HCT116 (cell line): ENCODE data around the gene KRT33A. TPM values are rescaled to one million over a fixed set of nuclear protein-coding genes. Genes with fewer than 3 reads are reported as not detected.
A peak's percentile ranks its signal among the peaks of the same experiment; 100 is the strongest.

Experiments
- ATAC-seq: fragments of 200-7000 bp; cut with Tn5 transposase; 2 replicates; pipeline ENCODE4 v1.9.1; 2020; ENCODE audit warnings: mild to moderate bottlenecking, moderate library complexity
- BruUV-seq: library from RNA; stranded (reverse); fragments of 400-500 nt; replicated peaks from 2 replicates; lab custom pipeline; 2021; lab: Mats Ljungman, UMichigan
- CTCF ChIA-PET: fragments of 300-600 bp; sonication (Branson Sonifier 250); formaldehyde crosslinking; loops from one replicate; lab custom pipeline; 2021; ENCODE audit warnings: antibody characterized with exemption; lab: Charles Lee
- POLR2A ChIA-PET: fragments of 300-600, 350-600 bp; sonication (Branson Sonifier 250); formaldehyde crosslinking; loops from one replicate; lab custom pipeline; 2021; ENCODE audit warnings: antibody characterized with exemption; lab: Charles Lee
- RAD21 ChIA-PET, 2 experiments: fragments of 300-600 bp; sonication (Branson Sonifier 250); formaldehyde crosslinking; loops; one replicate each; lab custom pipeline; 2023; ENCODE audit warnings: low total read pairs in 2 of 2; ENCODE audit not compliant: uncharacterized antibody in 2 of 2, unreplicated experiment in 2 of 2, low non-redundant PET in 1 of 2; lab: Charles Lee
- DNase-seq: peaks from one replicate; pipeline ENCODE4 v3.0.0-alpha.2; 2010; ENCODE audit warnings: low read depth, low spot score
- H2AFZ ChIP-seq: fragments of 200-600 bp; shearing (Covaris generic), sonication (generic); 2 replicates; pipeline ENCODE4 v1.6.1; 2017; ENCODE audit warnings: low read depth, mixed run types, mixed read lengths, antibody characterized with exemption, low read length; ENCODE audit not compliant: poor library complexity, severe bottlenecking
- H3K27ac ChIP-seq: 2 replicates; pipeline ENCODE4 v1.5.1; 2012; ENCODE audit warnings: low read depth, low read length
- H3K27me3 ChIP-seq: fragments of 200-600 bp; sonication (generic); 2 replicates; pipeline ENCODE4 v1.6.1; 2016; ENCODE audit warnings: mixed run types, low read length, mixed read lengths; ENCODE audit not compliant: insufficient read depth
- H3K36me3 ChIP-seq, 2 experiments: fragments of 200-500 bp in 1 of 2; fragments of 200-600 bp in 1 of 2; sonication (Bioruptor generic) in 1 of 2; sonication (generic) in 1 of 2; 2 replicates each; pipeline versions ENCODE4 v1.5.1 to v1.6.1; 2014 to 2016; ENCODE audit warnings: low read length in 2 of 2, inconsistent platforms in 1 of 2, mixed read lengths in 1 of 2, mixed run types in 1 of 2; ENCODE audit not compliant: insufficient read depth in 2 of 2, control insufficient read depth in 1 of 2
- H3K4me1 ChIP-seq, 2 experiments: fragments of 200-600 bp in 1 of 2; sonication (generic) in 1 of 2; 2 replicates each; pipeline versions ENCODE4 v1.5.1 to v1.6.1; 2012 to 2017; ENCODE audit warnings: low read length in 2 of 2, inconsistent platforms in 1 of 2, mild to moderate bottlenecking in 1 of 2, mixed read lengths in 1 of 2, mixed run types in 1 of 2, moderate library complexity in 1 of 2; ENCODE audit not compliant: insufficient read depth in 2 of 2, control insufficient read depth in 1 of 2
- H3K4me2 ChIP-seq: fragments of 200-600 bp; sonication (generic); 2 replicates; pipeline ENCODE4 v1.6.1; 2017; ENCODE audit warnings: mixed run types, low read length, mixed read lengths
- H3K4me3 ChIP-seq, 2 experiments: fragments of 200-600 bp in 1 of 2; sonication (generic) in 1 of 2; replicated peaks in 1 of 2; 2 replicates each; pipeline ENCODE4 v1.5.1; 2011 to 2016; ENCODE audit warnings: low read length in 2 of 2, control low read depth in 1 of 2, low read depth in 1 of 2, mild to moderate bottlenecking in 1 of 2, mixed read lengths in 1 of 2, mixed run types in 1 of 2
- H3K79me2 ChIP-seq: fragments of 200-600 bp; sonication (generic); 2 replicates; pipeline ENCODE4 v1.6.1; 2017; ENCODE audit warnings: mild to moderate bottlenecking, mixed run types, low read length, moderate library complexity, mixed read lengths; ENCODE audit not compliant: insufficient read depth
- H3K9ac ChIP-seq: fragments of 200-600 bp; sonication (generic); 2 replicates; pipeline ENCODE4 v1.6.1; 2016; ENCODE audit warnings: low read length, mixed read lengths
- H3K9me2 ChIP-seq: fragments of 200-600 bp; sonication (generic), shearing (Covaris generic); 2 replicates; pipeline ENCODE4 v1.6.1; 2017; ENCODE audit warnings: mixed run types, mild to moderate bottlenecking, moderate library complexity; ENCODE audit not compliant: insufficient read depth
- H3K9me3 ChIP-seq, 2 experiments: fragments of 200-500 bp in 1 of 2; fragments of 200-600 bp in 1 of 2; sonication (Bioruptor generic) in 1 of 2; sonication (generic) in 1 of 2; 2 replicates each; pipeline ENCODE4 v1.6.1; 2014 to 2017; ENCODE audit warnings: low read length in 2 of 2, mixed read lengths in 2 of 2, inconsistent platforms in 1 of 2, low read depth in 1 of 2, mild to moderate bottlenecking in 1 of 2, mixed run types in 1 of 2, moderate library complexity in 1 of 2; ENCODE audit not compliant: control insufficient read depth in 1 of 2, insufficient read depth in 1 of 2
- H4K20me1 ChIP-seq: fragments of 200-600 bp; sonication (generic), shearing (Covaris generic); 2 replicates; pipeline ENCODE4 v1.6.1; 2017; ENCODE audit warnings: mixed run types, mild to moderate bottlenecking, moderate library complexity; ENCODE audit not compliant: insufficient read depth
- EZH2 ChIP-seq: fragments of 200-600 bp; sonication (generic); IDR thresholded peaks from 2 replicates; pipeline ENCODE4 v1.6.1; 2017; ENCODE audit warnings: antibody characterized with exemption, mixed run types
- JUND ChIP-seq: IDR thresholded peaks from 2 replicates; pipeline ENCODE4 v1.6.1; 2012
- ZBTB33 ChIP-seq: IDR thresholded peaks from 2 replicates; pipeline ENCODE4 v1.6.1; 2011; ENCODE audit warnings: mild to moderate bottlenecking, low read length, moderate library complexity; ENCODE audit not compliant: insufficient replicate concordance; ENCODE audit errors: extremely low read depth
- intact Hi-C: fragments of 100-400 bp; cut with micrococcal nuclease; formaldehyde crosslinking; loops from 2 replicates; pipeline ENCODE4 v1.10.0; 2022
- total RNA-seq: library from RNA; stranded (reverse); gene quantifications from one replicate; pipeline ENCODE4 v1.2.1, GENCODE V29; 2021; ENCODE audit not compliant: unreplicated experiment

The KRT33A gene
- total RNA-seq, 1 experiment from 2014 or later = not detected

DNA sequence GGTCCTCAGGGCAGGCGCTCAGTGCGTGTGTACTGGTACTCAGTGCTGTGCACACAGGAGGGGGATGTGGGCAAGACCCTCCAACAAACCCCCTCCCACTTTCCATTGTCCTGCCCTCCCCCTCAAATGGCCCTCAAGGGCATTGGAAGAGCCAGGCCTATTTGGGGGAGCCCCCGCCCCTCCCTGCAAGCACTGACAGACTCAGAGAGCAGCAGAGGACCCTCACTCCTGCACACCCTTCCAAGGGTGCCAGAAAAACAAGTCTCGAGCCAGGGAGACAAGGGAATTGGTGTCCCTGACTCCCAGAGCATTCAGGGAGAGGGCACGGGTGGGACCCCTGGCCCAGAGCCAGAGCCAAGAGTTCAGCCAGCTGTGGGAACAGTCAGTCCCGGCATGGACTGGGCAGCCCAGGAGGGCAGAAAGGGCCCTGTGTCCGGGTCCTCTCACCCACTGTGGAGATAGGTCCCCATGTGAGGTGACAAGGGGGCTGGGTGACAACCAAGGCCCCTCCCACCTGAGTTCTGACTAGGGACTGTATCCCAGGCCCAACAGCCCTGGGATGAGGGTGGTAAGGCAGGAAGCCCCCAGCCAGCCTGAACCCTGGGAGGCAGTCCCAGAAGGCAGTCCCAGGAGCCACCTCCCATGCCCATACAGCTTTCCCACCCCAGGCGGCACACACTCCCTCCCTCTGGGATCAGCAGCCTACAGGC lies 23.1 kb downstream of the KRT33A start:
- Histone ChIP-seq H4K20me1 (no peaks in the 10 kb centered on the region), H3K27me3 (no peaks in the 10 kb centered on the region), H3K79me2 (no peaks in the 10 kb centered on the region), H3K27ac (peak overlapping the region; percentile 16; the same call in 1 of the 2 replicates), H3K9ac (no peak overlapping the region), H3K4me3 (no peak overlapping the region), H3K9me2 (no peaks in the 10 kb centered on the region), H3K4me1 (peaks cover 6 to 29% of the 10 kb centered on the region in 2 experiments; a peak in 3 of 4 replicates), H3K36me3 (no peaks in the 10 kb centered on the region), H2AFZ (no peak overlapping the region), H3K9me3 (peaks cover 0 to 12% of the 10 kb centered on the region in 2 experiments; a peak in 1 of 4 replicates), H3K4me2 (no peak overlapping the region)
- ChIA-PET RAD21 (no interaction called here), POLR2A (no interaction called here), CTCF (interaction anchor here (1.7 to 2.0 kb wide), 2 partner anchors 418 to 524 kb away, joined by 5 to 6 read pairs; no protein-coding TSS in a partner anchor)
- DNase-seq = no peak
- intact Hi-C loops = loop anchor here (10.0 kb wide), 1 partner anchor 703 kb away; no protein-coding TSS in a partner anchor
- no peak for ATAC-seq
- no TSS peak for BruUV-seq
- no peak for TF ChIP-seq ZBTB33
- no peak for TF ChIP-seq EZH2
- no peak for TF ChIP-seq JUND
